ENCODE measurements around the gene RNF113B. TPM values are rescaled to one million over a fixed set of nuclear protein-coding genes. Genes with fewer than 3 reads are reported as not detected.

RNF113B gene
- total and polyA plus RNA-seq, 4 donors = 0.64 TPM; not detected in 3

- TF ChIP-seq SP1 (IDR thresholded peaks at IDR 0.05) (no peak), REST (IDR thresholded peaks at IDR 0.05) (no peak), HNF4A (conservative IDR thresholded peaks at IDR 0.05) (peak in 1 of 2 donors; percentile 6)
- H3K9ac ChIP-seq (ENCODE audit: low read depth in 1 of 2, low read length in 2 of 2) = no peak overlapping the region
- H3K27ac ChIP-seq (ENCODE audit: low read depth in 1 of 2, low read length in 2 of 2) = peak overlapping the region in 1 of 2 donors; percentile 23
- WGBS = 38% methylated on average over 1 of the region's 1 CpG
- peaks cover 12 to 33% (median 23%) of the 10 kb centered on the region in 4 donors for H3K4me1 ChIP-seq (ENCODE audit: control insufficient read depth in 4 of 4, insufficient read depth in 4 of 4, low read length in 3 of 4)
- H3K36me3 ChIP-seq (ENCODE audit: control insufficient read depth in 4 of 4, insufficient read depth in 3 of 4, low read depth in 1 of 4, low read length in 3 of 4) = no peaks in the 10 kb centered on the region
- DNase-seq (ENCODE audit: low spot score) = no peak
- no peaks in the 10 kb centered on the region for H3K9me3 ChIP-seq (ENCODE audit: control insufficient read depth in 4 of 4, low read length in 3 of 4)
- no peak overlapping the region for H3K4me3 ChIP-seq (ENCODE audit: low read depth in 1 of 3, low read length in 3 of 3)
- H3K27me3 ChIP-seq (ENCODE audit: control insufficient read depth in 4 of 4, insufficient read depth in 4 of 4, low read length in 3 of 4) = no peaks in the 10 kb centered on the region
These were observed 7.7 kb upstream of the RNF113B start for GRCh38 chr13:98184792-98185191.

- Histone ChIP-seq H3K4me1 (ENCODE audit: control insufficient read depth in 4 of 4, insufficient read depth in 4 of 4, low read length in 3 of 4) (peaks cover 5 to 18% (median 10%) of the 10 kb centered on the region in 4 donors), H3K27me3 (ENCODE audit: control insufficient read depth in 4 of 4, insufficient read depth in 4 of 4, low read length in 3 of 4) (no peaks in the 10 kb centered on the region), H3K27ac (ENCODE audit: low read depth in 1 of 2, low read length in 2 of 2) (peak overlapping the region; percentile 42 to 48), H3K36me3 (ENCODE audit: control insufficient read depth in 4 of 4, insufficient read depth in 3 of 4, low read depth in 1 of 4, low read length in 3 of 4) (no peaks in the 10 kb centered on the region), H3K9me3 (ENCODE audit: control insufficient read depth in 4 of 4, low read length in 3 of 4) (no peaks in the 10 kb centered on the region), H3K4me3 (ENCODE audit: low read depth in 1 of 3, low read length in 3 of 3) (no peak overlapping the region), H3K9ac (ENCODE audit: low read depth in 1 of 2, low read length in 2 of 2) (no peak overlapping the region)
- 83% methylated on average over 3 of the region's 3 CpGs for WGBS
- no peak for TF ChIP-seq RXRA (IDR thresholded peaks at IDR 0.05)
- peak; percentile 52 for TF ChIP-seq ATF3 (IDR thresholded peaks at IDR 0.05)
- TF ChIP-seq JUND (IDR thresholded peaks at IDR 0.05) = peak; percentile 89 to 96
- DNase-seq (ENCODE audit: low spot score) = no peak
These were observed 5.5 kb upstream of the RNF113B start for GRCh38 chr13:98182589-98182988.

GRCh38 chr13:98182153-98182552 lies 5.1 kb upstream of the RNF113B start:
- Histone ChIP-seq H3K4me3 (ENCODE audit: low read depth in 1 of 3, low read length in 3 of 3) (no peak overlapping the region), H3K36me3 (ENCODE audit: control insufficient read depth in 4 of 4, insufficient read depth in 3 of 4, low read depth in 1 of 4, low read length in 3 of 4) (peaks cover 0 to under 1% (median 0%) of the 10 kb centered on the region in 4 donors), H3K4me1 (ENCODE audit: control insufficient read depth in 4 of 4, insufficient read depth in 4 of 4, low read length in 3 of 4) (peaks cover 4 to 14% (median 6%) of the 10 kb centered on the region in 4 donors), H3K9me3 (ENCODE audit: control insufficient read depth in 4 of 4, low read length in 3 of 4) (no peaks in the 10 kb centered on the region), H3K9ac (ENCODE audit: low read depth in 1 of 2, low read length in 2 of 2) (no peak overlapping the region), H3K27ac (ENCODE audit: low read depth in 1 of 2, low read length in 2 of 2) (peak overlapping the region; percentile 42 to 48), H3K27me3 (ENCODE audit: control insufficient read depth in 4 of 4, insufficient read depth in 4 of 4, low read length in 3 of 4) (no peaks in the 10 kb centered on the region)
- 71% methylated on average over 4 of the region's 4 CpGs for WGBS
- DNase-seq (ENCODE audit: low spot score) = no peak
- TF ChIP-seq HNF4G (IDR thresholded peaks at IDR 0.05) (no peak), SP1 (IDR thresholded peaks at IDR 0.05) (no peak), CTCF (IDR thresholded peaks at IDR 0.05; ENCODE audit: low read depth, low read length, missing input control) (no peak), HNF4A (conservative IDR thresholded peaks at IDR 0.05) (peak; percentile 55 to 57), MAX (IDR thresholded peaks at IDR 0.05) (no peak), RAD21 (IDR thresholded peaks at IDR 0.05) (peak in 1 of 2 donors; percentile 9), FOXA2 (IDR thresholded peaks at IDR 0.05) (no peak), EGR1 (IDR thresholded peaks at IDR 0.05; ENCODE audit: low read depth in 2 of 2) (no peak), REST (IDR thresholded peaks at IDR 0.05) (no peak), YY1 (IDR thresholded peaks at IDR 0.05) (peak; percentile 48), FOXA1 (IDR thresholded peaks at IDR 0.05) (no peak), NR2F2 (IDR thresholded peaks at IDR 0.05) (no peak), ZBTB33 (IDR thresholded peaks at IDR 0.05) (no peak), ATF3 (IDR thresholded peaks at IDR 0.05) (no peak), JUND (IDR thresholded peaks at IDR 0.05) (no peak)
